Keratinocyte (primary cell): ENCODE measurements around the gene BACE1-AS. TPM values are rescaled to one million over a fixed set of nuclear protein-coding genes. Genes with fewer than 3 reads are reported as not detected.
"Not testable (repeated sequence)": the region's sequence is repeated elsewhere in the genome, so short reads cannot be mapped to it uniquely, and the experiment has no call there.

ENCODE experiments used
- DNase-seq: peaks from one replicate; pipeline ENCODE4 v3.0.0-alpha.2; 2011; ENCODE audit warnings: low read depth, missing footprints, low spot score
- FAIRE-seq: peaks from 2 replicates; lab custom pipeline; 2011; peaks lifted over from hg19 to GRCh38; lab: Jason Lieb, UNC
- H2AFZ ChIP-seq: 2 replicates; pipeline ENCODE4 v1.6.0; 2012; ENCODE audit warnings: low read length, control low read depth, inconsistent platforms; ENCODE audit not compliant: control insufficient read depth
- H3K27ac ChIP-seq: 2 replicates; pipeline ENCODE4 v1.5.1; 2011; ENCODE audit warnings: low read length; ENCODE audit not compliant: control insufficient read depth, insufficient read depth
- H3K27me3 ChIP-seq: 3 replicates; pipeline ENCODE4 v1.6.0; 2011; ENCODE audit warnings: low read length; ENCODE audit not compliant: control insufficient read depth, insufficient read depth; ENCODE audit errors: extremely low read depth
- H3K36me3 ChIP-seq, 2 experiments: 2 replicates in 1 of 2; 3 replicates in 1 of 2; pipeline ENCODE4 v1.5.1; 2011; ENCODE audit warnings: low read length in 2 of 2, mild to moderate bottlenecking in 1 of 2; ENCODE audit not compliant: control insufficient read depth in 2 of 2, insufficient read depth in 2 of 2; ENCODE audit errors: extremely low read depth in 1 of 2
- H3K4me1 ChIP-seq: 3 replicates; pipeline ENCODE4 v1.5.1; 2011; ENCODE audit warnings: low read length; ENCODE audit not compliant: control insufficient read depth, insufficient read depth; ENCODE audit errors: extremely low read depth
- H3K4me2 ChIP-seq: 3 replicates; pipeline ENCODE4 v1.6.0; 2011; ENCODE audit warnings: low read depth, low read length; ENCODE audit not compliant: control insufficient read depth, insufficient read depth; ENCODE audit errors: extremely low read depth
- H3K4me3 ChIP-seq, 3 experiments: fragments of 200-600 bp in 1 of 3; sonication (generic) in 1 of 3; 2 replicates in 2 of 3; 3 replicates in 1 of 3; pipeline ENCODE4 v1.5.1; 2011 to 2016; ENCODE audit warnings: low read length in 3 of 3, mild to moderate bottlenecking in 3 of 3, control low read depth in 2 of 3, inconsistent platforms in 1 of 3, low read depth in 1 of 3, mixed read lengths in 1 of 3, mixed run types in 1 of 3, moderate library complexity in 1 of 3; ENCODE audit not compliant: control insufficient read depth in 2 of 3, insufficient read depth in 2 of 3; ENCODE audit errors: extremely low read depth in 1 of 3
- H3K79me2 ChIP-seq: 2 replicates; pipeline ENCODE4 v1.6.0; 2012; ENCODE audit warnings: low read length; ENCODE audit not compliant: control insufficient read depth, insufficient read depth
- H3K9ac ChIP-seq: 3 replicates; pipeline ENCODE4 v1.6.0; 2011; ENCODE audit warnings: low read length; ENCODE audit not compliant: control insufficient read depth, insufficient read depth; ENCODE audit errors: extremely low read depth
- H3K9me1 ChIP-seq: 3 replicates; pipeline ENCODE4 v1.6.0; 2011; ENCODE audit warnings: low read length; ENCODE audit not compliant: control insufficient read depth, insufficient read depth; ENCODE audit errors: extremely low read depth
- H3K9me3 ChIP-seq: 2 replicates; pipeline ENCODE4 v1.5.1; 2012; ENCODE audit warnings: low read depth, low read length; ENCODE audit not compliant: control insufficient read depth
- H4K20me1 ChIP-seq: 3 replicates; pipeline ENCODE4 v1.6.0; 2011; ENCODE audit warnings: low read length; ENCODE audit not compliant: control insufficient read depth, insufficient read depth; ENCODE audit errors: extremely low read depth
- EZH2 ChIP-seq: IDR thresholded peaks from one replicate; pipeline ENCODE4 v1.6.1; 2012; ENCODE audit warnings: inconsistent platforms, mild to moderate bottlenecking, low read length, moderate library complexity
- dilution Hi-C: fragments of 300-500 bp; cut with MboI; formaldehyde crosslinking; loops from one replicate; pipeline ENCODE4 v1.7.0; 2020; ENCODE audit warnings: low sequenced_read_pairs; ENCODE audit not compliant: extremely low pct_ligation_motif_present
- polyA plus RNA-seq, 5 experiments: library from polyadenylated mRNA; depleted of rRNA in 3 of 5; stranded (reverse) in 3 of 5; stranded (forward) in 1 of 5; unstranded in 1 of 5; fragments of >200 nt; gene quantifications; 1 replicate in 1 of 5; 2 replicates in 3 of 5; 3 replicates in 1 of 5; pipeline versions ENCODE4 v1.2.1 to v1.2.3, GENCODE V29; 2011 to 2012; ENCODE audit warnings: missing spikeins in 2 of 5, low read depth in 1 of 5, low replicate concordance in 1 of 5
- TF ChIP-seq, protein P1 (sequence below), 3 experiments: IDR thresholded peaks in 1 of 3; conservative IDR thresholded peaks in 1 of 3; optimal IDR thresholded peaks in 1 of 3; 2 replicates in 2 of 3; 3 replicates in 1 of 3; pipeline versions ENCODE3 to v1.5.1; 2011; ENCODE audit warnings: low read length in 3 of 3, mild to moderate bottlenecking in 3 of 3, moderate library complexity in 2 of 3, control low read depth in 1 of 3, inconsistent platforms in 1 of 3; ENCODE audit not compliant: insufficient read depth in 2 of 3; ENCODE audit errors: extremely low read depth in 1 of 3

The BACE1-AS gene
- polyA plus RNA-seq, 1 donor (not counting 4 experiments of a cell fraction or from before 2014, with no cell fraction given), result 2.2 TPM

DNA sequence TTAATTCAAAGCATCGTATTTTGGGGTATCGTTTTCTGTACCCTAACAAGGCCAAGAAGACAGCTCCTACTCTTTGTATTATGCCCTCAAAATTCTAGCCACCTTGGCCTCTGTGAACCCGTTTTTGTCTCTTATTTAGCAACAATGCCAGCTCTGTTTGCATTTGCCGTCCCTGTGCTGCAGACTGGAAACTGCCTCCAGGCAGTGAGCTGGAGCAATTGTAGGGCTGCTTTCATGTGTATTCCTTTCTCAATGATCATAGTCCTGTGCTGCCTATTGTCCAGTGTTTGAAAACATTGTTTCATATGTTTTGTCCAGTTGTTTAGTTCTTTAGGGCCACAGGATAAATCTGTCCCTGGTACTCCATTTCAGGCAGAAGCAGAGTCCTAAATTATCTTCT, 19.9 kb upstream of the BACE1-AS start:
- Histone ChIP-seq H3K27me3 (no peaks in the 10 kb centered on the region), H3K79me2 (no peaks in the 10 kb centered on the region), H3K9me1 (no peaks in the 10 kb centered on the region), H4K20me1 (no peaks in the 10 kb centered on the region), H3K4me3 (no peak overlapping the region), H3K4me1 (no peaks in the 10 kb centered on the region), H2AFZ (no peak overlapping the region), H3K9ac (no peak overlapping the region), H3K9me3 (peaks cover 2% of the 10 kb centered on the region), H3K27ac (no peak overlapping the region), H3K4me2 (no peak overlapping the region), H3K36me3 (peaks cover 2 to 6% of the 10 kb centered on the region in 2 experiments)
- TF ChIP-seq, protein P1, sequence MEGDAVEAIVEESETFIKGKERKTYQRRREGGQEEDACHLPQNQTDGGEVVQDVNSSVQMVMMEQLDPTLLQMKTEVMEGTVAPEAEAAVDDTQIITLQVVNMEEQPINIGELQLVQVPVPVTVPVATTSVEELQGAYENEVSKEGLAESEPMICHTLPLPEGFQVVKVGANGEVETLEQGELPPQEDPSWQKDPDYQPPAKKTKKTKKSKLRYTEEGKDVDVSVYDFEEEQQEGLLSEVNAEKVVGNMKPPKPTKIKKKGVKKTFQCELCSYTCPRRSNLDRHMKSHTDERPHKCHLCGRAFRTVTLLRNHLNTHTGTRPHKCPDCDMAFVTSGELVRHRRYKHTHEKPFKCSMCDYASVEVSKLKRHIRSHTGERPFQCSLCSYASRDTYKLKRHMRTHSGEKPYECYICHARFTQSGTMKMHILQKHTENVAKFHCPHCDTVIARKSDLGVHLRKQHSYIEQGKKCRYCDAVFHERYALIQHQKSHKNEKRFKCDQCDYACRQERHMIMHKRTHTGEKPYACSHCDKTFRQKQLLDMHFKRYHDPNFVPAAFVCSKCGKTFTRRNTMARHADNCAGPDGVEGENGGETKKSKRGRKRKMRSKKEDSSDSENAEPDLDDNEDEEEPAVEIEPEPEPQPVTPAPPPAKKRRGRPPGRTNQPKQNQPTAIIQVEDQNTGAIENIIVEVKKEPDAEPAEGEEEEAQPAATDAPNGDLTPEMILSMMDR (optimal IDR thresholded peaks at IDR 0.05 in 1 of 3, IDR thresholded peaks at IDR 0.05 in 1 of 3, conservative IDR thresholded peaks at IDR 0.05 in 1 of 3; ENCODE audit: extremely low read depth in 1 of 3, insufficient read depth in 2 of 3, low read length in 3 of 3), result no peak
- no peak for TF ChIP-seq EZH2
- no peak for DNase-seq
- no peak for FAIRE-seq
- dilution Hi-C loops, result no loop called here

DNA sequence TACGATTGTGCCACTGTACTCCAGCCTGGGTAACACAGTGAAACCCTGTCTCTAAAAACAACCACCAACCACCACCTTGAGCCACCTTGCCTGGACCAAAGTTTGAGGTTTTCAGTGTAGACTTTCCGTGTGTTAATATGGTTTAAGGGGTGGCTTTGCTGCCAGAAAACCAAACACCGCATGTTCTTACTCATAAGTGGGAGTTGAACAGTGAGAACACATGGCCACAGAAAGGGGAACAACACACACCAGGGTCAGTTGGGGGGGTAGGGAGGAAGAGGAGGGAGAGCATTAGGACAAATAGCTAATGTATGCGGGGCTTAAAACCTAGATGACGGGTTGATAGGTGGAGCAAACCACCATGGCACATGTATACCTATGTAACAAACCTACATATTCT, 19.0 kb upstream of the BACE1-AS start:
- DNase-seq, H3K4me2 ChIP-seq, H2AFZ ChIP-seq, H3K36me3 ChIP-seq, dilution Hi-C loops, H3K4me3 ChIP-seq, H3K27ac ChIP-seq, H3K27me3 ChIP-seq, H3K4me1 ChIP-seq, FAIRE-seq, H3K79me2 ChIP-seq, H4K20me1 ChIP-seq, H3K9me1 ChIP-seq, H3K9me3 ChIP-seq, H3K9ac ChIP-seq: not testable (repeated sequence)

DNA sequence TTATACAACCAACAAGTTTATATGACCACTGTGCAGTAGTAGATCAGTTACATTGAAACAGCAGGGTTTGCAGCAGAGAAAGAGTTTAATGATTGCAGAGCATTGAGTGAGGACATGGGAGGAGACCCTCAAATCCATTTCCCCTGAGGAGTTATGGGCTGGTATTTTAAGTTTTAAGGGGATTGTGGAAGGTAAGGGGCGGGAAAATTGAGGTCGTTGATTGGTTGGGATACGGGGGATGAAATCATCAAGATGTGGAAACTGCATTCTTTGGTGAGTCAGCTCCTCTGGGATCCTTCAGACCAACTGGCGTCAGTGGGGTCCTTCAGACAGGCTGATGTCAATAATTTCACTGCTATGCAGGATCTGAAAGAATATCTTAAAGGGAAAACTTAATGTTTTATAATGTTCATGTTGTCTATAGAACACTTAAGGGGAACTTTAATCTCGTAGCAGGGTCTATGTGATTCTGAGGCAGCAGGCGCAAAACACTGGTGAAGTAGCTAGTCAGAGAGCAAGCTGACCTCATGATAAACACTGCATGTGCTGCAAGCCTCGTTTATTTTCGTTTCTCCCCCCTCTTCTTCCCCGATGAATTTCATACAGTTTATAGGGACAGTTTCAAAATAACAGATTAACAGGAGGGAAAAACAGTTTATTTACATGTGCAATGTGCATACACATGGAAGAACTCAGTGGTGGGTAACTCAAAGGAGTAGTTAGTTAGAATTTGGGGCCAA, 17.4 kb upstream of the BACE1-AS start:
- Histone ChIP-seq H3K9me3 (peaks cover 2% of the 10 kb centered on the region), H3K9ac (no peak overlapping the region), H3K9me1 (no peaks in the 10 kb centered on the region), H3K4me2 (no peak overlapping the region), H3K27me3 (no peaks in the 10 kb centered on the region), H4K20me1 (no peaks in the 10 kb centered on the region), H3K79me2 (no peaks in the 10 kb centered on the region), H3K36me3 (peaks cover 2 to 6% of the 10 kb centered on the region in 2 experiments), H3K4me1 (no peaks in the 10 kb centered on the region), H3K4me3 (no peak overlapping the region), H3K27ac (no peak overlapping the region), H2AFZ (no peak overlapping the region)
- dilution Hi-C loops, result no loop called here
- no peak for DNase-seq
- no peak for TF ChIP-seq EZH2
- TF ChIP-seq, protein P1 (optimal IDR thresholded peaks at IDR 0.05 in 1 of 3, IDR thresholded peaks at IDR 0.05 in 1 of 3, conservative IDR thresholded peaks at IDR 0.05 in 1 of 3; ENCODE audit: extremely low read depth in 1 of 3, insufficient read depth in 2 of 3, low read length in 3 of 3), result no peak
- FAIRE-seq, result no peak
